A549 (cell line): ENCODE measurements around the gene PTPRG.

ENCODE experiments used
- CEBPB ChIP-seq, 2 experiments: fragments of >200 bp in 1 of 2; sonication (Bioruptor Twin) in 1 of 2; formaldehyde crosslinking in 1 of 2; IDR thresholded peaks; 2 replicates each; pipeline ENCODE4 v1.6.1; 2012 to 2016
- CHD4 ChIP-seq: fragments of 200-600 bp; sonication (generic); IDR thresholded peaks from 2 replicates; pipeline ENCODE4 v1.6.1; 2016; ENCODE audit warnings: antibody characterized with exemption, mild to moderate bottlenecking, borderline replicate concordance
- CTCF ChIP-seq: fragments of >200 bp; sonication (Bioruptor Twin); formaldehyde crosslinking; IDR thresholded peaks from 3 replicates; pipeline ENCODE4 v1.5.1; 2016
- FOSL2 ChIP-seq, 2 experiments: fragments of 450-650 bp in 1 of 2; fragments of >200 bp in 1 of 2; sonication (Bioruptor Twin) in 1 of 2; formaldehyde crosslinking; IDR thresholded peaks; 2 replicates each; pipeline versions ENCODE4 v1.5.0 to v1.6.1; 2016 to 2020; ENCODE audit warnings: mild to moderate bottlenecking in 1 of 2, moderate library complexity in 1 of 2
- HDAC2 ChIP-seq: fragments of 200-600 bp; sonication (generic); IDR thresholded peaks from 2 replicates; pipeline ENCODE4 v1.6.1; 2016
- HOXA7 ChIP-seq: fragments of 250-450 bp; sonication (Bioruptor Pico); IDR thresholded peaks from 2 replicates; pipeline ENCODE4 v1.5.0; 2020; ENCODE audit warnings: mild to moderate bottlenecking, moderate library complexity
- KDM1A ChIP-seq: fragments of 200-600 bp; sonication (generic); IDR thresholded peaks from 2 replicates; pipeline ENCODE4 v1.6.1; 2016; ENCODE audit warnings: low read depth, mild to moderate bottlenecking
- NPAS2 ChIP-seq: fragments of 250-450 bp; sonication (Bioruptor Pico); IDR thresholded peaks from 2 replicates; pipeline ENCODE4 v1.8.0; 2022; ENCODE audit warnings: mild to moderate bottlenecking, moderate library complexity, borderline replicate concordance
- POLR2A ChIP-seq: IDR thresholded peaks from 2 replicates; pipeline ENCODE4 v1.6.1; 2012; ENCODE audit warnings: mild to moderate bottlenecking, low read length
- RCOR1 ChIP-seq: fragments of 150-350 bp; IDR thresholded peaks from 2 replicates; pipeline ENCODE4 v1.6.1; 2014; ENCODE audit warnings: antibody characterized with exemption, low read length, low read depth
- RFX5 ChIP-seq: fragments of 450-650 bp; IDR thresholded peaks from 2 replicates; pipeline ENCODE4 v1.7.1; 2014; ENCODE audit warnings: antibody characterized with exemption, mild to moderate bottlenecking, moderate library complexity
- USF2 ChIP-seq: fragments of 450-650 bp; IDR thresholded peaks from 2 replicates; pipeline ENCODE4 v1.6.1; 2014; ENCODE audit warnings: antibody characterized with exemption

GRCh38 chr3:61887206-61887605 lies 325.8 kb downstream of the PTPRG start:
- TF ChIP-seq KDM1A (no peak), CHD4 (no peak), POLR2A (no peak), CTCF (no peak), RFX5 (no peak), HDAC2 (no peak), HOXA7 (CRISPR knock-in tag) (no peak), NPAS2 (CRISPR knock-in tag) (no peak), FOSL2 (IDR thresholded peaks at IDR 0.05) (no peak), FOSL2 (CRISPR knock-in tag; IDR thresholded peaks at IDR 0.05) (no peak), CEBPB (IDR thresholded peaks at IDR 0.05) (no peak), USF2 (no peak), RCOR1 (no peak)
